Fibroblast of gingiva (primary cell): ENCODE measurements around the gene SLC25A21.
"Not testable (repeated sequence)": the region's sequence is repeated elsewhere in the genome, so short reads cannot be mapped to it uniquely, and the experiment has no call there.

Experiments
- DNase-seq: peaks from one replicate; pipeline ENCODE4 v3.0.0-alpha.2; 2011; ENCODE audit warnings: low read depth

The SLC25A21 gene

GRCh38 chr14:36823651-36824050 lies 348.8 kb downstream of the SLC25A21 start:
- no peak for DNase-seq

- peak; percentile 36 for DNase-seq
Measured at GRCh38 chr14:36822685-36823084, 349.7 kb downstream of the SLC25A21 start.

- DNase-seq: no peak
Measured at GRCh38 chr14:36820901-36821300, 351.5 kb downstream of the SLC25A21 start.

- no peak for DNase-seq
Measured at GRCh38 chr14:36820111-36820709, 352.2 kb downstream of the SLC25A21 start.

- peak; percentile 52 for DNase-seq
Measured at GRCh38 chr14:36818794-36819384, 353.5 kb downstream of the SLC25A21 start.

GRCh38 chr14:36818246-36818645 lies 354.2 kb downstream of the SLC25A21 start:
- no peak for DNase-seq

GRCh38 chr14:36817071-36817930 lies 355.1 kb downstream of the SLC25A21 start:
- DNase-seq: peak; percentile 3

- DNase-seq: no peak
Measured at GRCh38 chr14:36816481-36816880, 355.9 kb downstream of the SLC25A21 start.

GRCh38 chr14:36814783-36815182 lies 357.6 kb downstream of the SLC25A21 start:
- not testable (repeated sequence) for DNase-seq

GRCh38 chr14:36810209-36810608 lies 362.2 kb downstream of the SLC25A21 start:
- no peak for DNase-seq

GRCh38 chr14:36807727-36808126 lies 364.7 kb downstream of the SLC25A21 start:
- DNase-seq: no peak

GRCh38 chr14:36805131-36805559 lies 367.3 kb downstream of the SLC25A21 start:
- DNase-seq: peak; percentile 72

- DNase-seq: no peak
Measured at GRCh38 chr14:36797634-36798033, 374.8 kb downstream of the SLC25A21 start.

- DNase-seq: no peak
Measured at GRCh38 chr14:36791402-36791801, 381.0 kb downstream of the SLC25A21 start.

GRCh38 chr14:36785511-36785910 lies 386.9 kb downstream of the SLC25A21 start:
- no peak for DNase-seq

- DNase-seq: no peak
Measured at GRCh38 chr14:36784541-36784940, 387.9 kb downstream of the SLC25A21 start.

- DNase-seq: no peak
Measured at GRCh38 chr14:36781897-36782296, 390.5 kb downstream of the SLC25A21 start.

- DNase-seq: no peak
Measured at GRCh38 chr14:36773558-36773957, 398.8 kb downstream of the SLC25A21 start.

GRCh38 chr14:36773136-36773540 lies 399.3 kb downstream of the SLC25A21 start:
- peak; percentile 16 for DNase-seq

- DNase-seq: no peak
Measured at GRCh38 chr14:36771028-36771640, 401.3 kb downstream of the SLC25A21 start.

GRCh38 chr14:36768638-36769337 lies 403.6 kb downstream of the SLC25A21 start:
- DNase-seq: no peak
